ENCODE measurements around the gene ADAP1. TPM values are rescaled to one million over a fixed set of nuclear protein-coding genes. Genes with fewer than 3 reads are reported as not detected.

Gene ADAP1
- total RNA-seq, 3 donors from 2014 or later, result 7.5 to 15.5 (median 14.0) TPM

DNA sequence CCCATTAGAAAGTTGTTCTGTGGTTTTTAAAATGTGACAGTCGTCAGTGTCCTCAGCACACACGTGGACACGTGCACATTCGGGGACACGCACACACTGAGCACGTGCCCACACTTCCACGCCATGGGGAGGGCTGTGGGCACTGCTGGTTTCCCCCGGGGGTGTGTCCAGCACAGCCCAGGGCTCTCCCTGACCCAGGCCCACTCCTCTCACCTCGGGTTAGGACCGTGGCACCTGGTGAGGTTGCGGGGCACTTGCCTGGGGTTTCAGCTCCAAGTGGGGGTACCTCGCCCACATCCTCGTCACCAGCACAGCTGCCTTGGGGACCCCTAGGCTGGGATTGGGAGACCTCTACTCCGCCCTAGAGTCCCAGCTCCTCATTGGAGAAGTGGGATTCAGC lies 57.4 kb downstream of the ADAP1 start:
- Histone ChIP-seq H3K4me3 (no peak overlapping the region), H3K36me3 (peaks cover 7% of the 10 kb centered on the region), H3K27me3 (no peaks in the 10 kb centered on the region), H3K9me3 (no peaks in the 10 kb centered on the region), H3K4me1 (no peaks in the 10 kb centered on the region), H3K27ac (no peak overlapping the region)
- TF ChIP-seq POLR2AphosphoS5 (IDR thresholded peaks at IDR 0.05), result no peak
- no peak for TF ChIP-seq POLR2A (IDR thresholded peaks at IDR 0.05)
- TF ChIP-seq, protein P1, sequence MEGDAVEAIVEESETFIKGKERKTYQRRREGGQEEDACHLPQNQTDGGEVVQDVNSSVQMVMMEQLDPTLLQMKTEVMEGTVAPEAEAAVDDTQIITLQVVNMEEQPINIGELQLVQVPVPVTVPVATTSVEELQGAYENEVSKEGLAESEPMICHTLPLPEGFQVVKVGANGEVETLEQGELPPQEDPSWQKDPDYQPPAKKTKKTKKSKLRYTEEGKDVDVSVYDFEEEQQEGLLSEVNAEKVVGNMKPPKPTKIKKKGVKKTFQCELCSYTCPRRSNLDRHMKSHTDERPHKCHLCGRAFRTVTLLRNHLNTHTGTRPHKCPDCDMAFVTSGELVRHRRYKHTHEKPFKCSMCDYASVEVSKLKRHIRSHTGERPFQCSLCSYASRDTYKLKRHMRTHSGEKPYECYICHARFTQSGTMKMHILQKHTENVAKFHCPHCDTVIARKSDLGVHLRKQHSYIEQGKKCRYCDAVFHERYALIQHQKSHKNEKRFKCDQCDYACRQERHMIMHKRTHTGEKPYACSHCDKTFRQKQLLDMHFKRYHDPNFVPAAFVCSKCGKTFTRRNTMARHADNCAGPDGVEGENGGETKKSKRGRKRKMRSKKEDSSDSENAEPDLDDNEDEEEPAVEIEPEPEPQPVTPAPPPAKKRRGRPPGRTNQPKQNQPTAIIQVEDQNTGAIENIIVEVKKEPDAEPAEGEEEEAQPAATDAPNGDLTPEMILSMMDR (IDR thresholded peaks at IDR 0.05), result no peak
- no peak for DNase-seq (ENCODE audit: low spot score in 2 of 2)
- intact Hi-C loops (cut with DNase I; ENCODE audit: low total_unique reads), result no loop called here

DNA sequence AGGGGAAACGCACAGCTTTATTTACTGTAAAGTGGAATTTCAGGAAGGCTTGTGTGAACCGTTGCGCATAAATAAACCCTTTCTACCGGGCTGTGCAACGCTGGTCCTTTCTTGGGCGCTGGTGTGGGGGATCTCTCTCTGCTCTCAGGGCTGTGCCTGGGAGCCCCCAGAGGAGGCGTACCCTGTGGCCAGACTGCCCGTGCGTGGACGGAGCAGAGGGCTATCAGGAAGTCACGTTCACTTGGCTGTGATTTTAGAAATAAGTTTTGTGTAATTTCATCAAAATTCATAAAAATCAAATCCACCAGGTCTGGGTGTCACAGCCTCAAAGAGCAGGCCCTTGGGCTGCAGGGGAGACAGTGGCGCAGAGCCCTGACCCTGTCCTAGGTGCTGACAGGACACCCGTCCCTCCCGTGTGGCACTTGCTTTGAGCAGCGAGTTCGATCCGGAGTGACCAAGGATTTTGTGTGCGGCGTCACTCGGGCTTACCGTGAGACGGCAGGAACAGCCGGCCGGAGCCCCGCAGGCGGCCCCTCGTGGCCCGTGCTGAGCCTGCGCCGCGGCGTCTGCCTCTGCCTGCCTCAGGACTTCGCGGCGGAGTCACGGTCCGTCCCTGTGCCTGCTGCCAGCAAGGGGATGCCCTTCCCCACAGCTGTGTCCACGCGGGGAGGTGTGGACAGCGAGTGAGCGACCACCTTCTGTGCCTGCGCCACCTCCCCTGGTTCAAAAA lies 58.0 kb downstream of the ADAP1 start:
- Histone ChIP-seq H3K27ac (no peak overlapping the region), H3K4me1 (no peaks in the 10 kb centered on the region), H3K27me3 (no peaks in the 10 kb centered on the region), H3K4me3 (no peak overlapping the region), H3K36me3 (peaks cover 11% of the 10 kb centered on the region), H3K9me3 (no peaks in the 10 kb centered on the region)
- intact Hi-C loops (cut with DNase I; ENCODE audit: low total_unique reads), result no loop called here
- no peak for DNase-seq (ENCODE audit: low spot score in 2 of 2)
- TF ChIP-seq POLR2A (IDR thresholded peaks at IDR 0.05), result no peak
- no peak for TF ChIP-seq POLR2AphosphoS5 (IDR thresholded peaks at IDR 0.05)
- TF ChIP-seq, protein P1 (IDR thresholded peaks at IDR 0.05), result no peak

DNA sequence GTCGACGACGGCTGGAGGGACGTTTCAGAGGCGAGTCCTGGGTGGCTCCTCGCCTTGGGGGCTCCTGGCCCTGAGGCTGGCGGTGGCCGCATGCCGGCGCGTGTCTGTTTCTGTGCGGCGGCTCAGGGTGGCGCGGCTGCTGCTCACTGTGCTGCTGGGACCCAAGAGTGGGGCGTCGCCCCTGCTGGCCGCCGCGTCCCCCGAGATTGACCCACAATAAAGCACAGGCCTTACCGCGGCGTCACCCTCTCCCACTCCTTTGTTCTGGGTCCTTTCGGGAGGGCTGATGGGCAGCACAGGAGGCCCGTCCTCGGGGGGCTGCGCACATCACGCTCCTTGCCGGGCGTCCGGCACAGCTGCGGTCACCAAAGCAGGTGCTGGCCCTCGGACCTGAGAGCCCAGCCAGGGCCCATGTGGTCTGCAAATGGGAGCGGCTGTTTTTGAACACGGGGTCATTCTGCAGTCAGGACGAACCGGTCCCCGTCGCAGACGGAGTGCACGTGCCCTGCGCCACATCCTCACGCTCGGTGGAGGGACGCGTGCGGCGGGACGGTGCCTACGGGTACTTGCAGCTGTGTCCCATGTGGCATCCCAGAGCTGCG lies 58.9 kb downstream of the ADAP1 start:
- Histone ChIP-seq H3K4me1 (no peaks in the 10 kb centered on the region), H3K36me3 (peaks cover 11% of the 10 kb centered on the region), H3K9me3 (no peaks in the 10 kb centered on the region), H3K27ac (no peak overlapping the region), H3K4me3 (no peak overlapping the region), H3K27me3 (no peaks in the 10 kb centered on the region)
- intact Hi-C loops (cut with DNase I; ENCODE audit: low total_unique reads), result no loop called here
- no peak for DNase-seq (ENCODE audit: low spot score in 2 of 2)
- TF ChIP-seq POLR2A (IDR thresholded peaks at IDR 0.05), result no peak
- TF ChIP-seq, protein P1 (IDR thresholded peaks at IDR 0.05), result no peak
- TF ChIP-seq POLR2AphosphoS5 (IDR thresholded peaks at IDR 0.05), result no peak

DNA sequence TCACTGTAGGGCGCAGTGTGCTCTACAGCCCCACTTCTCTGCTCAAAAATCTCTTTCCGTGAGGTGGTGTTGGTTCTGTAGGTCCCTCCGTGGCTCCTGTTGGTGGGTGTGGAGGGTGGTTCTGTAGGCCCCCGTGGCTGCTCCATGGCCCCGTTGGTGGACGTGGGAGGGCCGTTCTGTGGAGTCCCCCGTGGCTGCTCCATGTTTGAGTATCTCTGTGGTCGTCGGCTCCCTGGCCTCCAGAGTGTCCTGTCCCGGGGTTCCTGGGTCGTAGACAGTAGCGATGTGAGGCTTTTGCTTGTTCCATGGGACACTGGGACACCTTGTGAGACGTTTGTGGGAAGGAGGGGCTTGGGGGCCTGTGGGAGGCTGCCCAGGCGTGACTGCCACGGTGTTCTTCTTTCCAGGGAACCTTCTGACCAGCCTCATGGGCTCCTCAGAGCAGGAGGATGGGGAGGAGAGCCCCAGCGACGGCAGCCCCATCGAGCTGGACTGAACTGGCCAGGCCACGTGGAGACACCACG lies 59.5 kb downstream of the ADAP1 start:
- intact Hi-C loops (cut with DNase I; ENCODE audit: low total_unique reads), result no loop called here
- H3K27me3 ChIP-seq, result no peaks in the 10 kb centered on the region
- TF ChIP-seq POLR2A (IDR thresholded peaks at IDR 0.05) (no peak), POLR2AphosphoS5 (IDR thresholded peaks at IDR 0.05) (no peak)
- TF ChIP-seq, protein P1 (IDR thresholded peaks at IDR 0.05), result no peak
- no peak overlapping the region for H3K27ac ChIP-seq
- H3K4me3 ChIP-seq, result no peak overlapping the region
- H3K4me1 ChIP-seq, result no peaks in the 10 kb centered on the region
- no peak for DNase-seq (ENCODE audit: low spot score in 2 of 2)
- H3K36me3 ChIP-seq, result peaks cover 11% of the 10 kb centered on the region
- H3K9me3 ChIP-seq, result no peaks in the 10 kb centered on the region

DNA sequence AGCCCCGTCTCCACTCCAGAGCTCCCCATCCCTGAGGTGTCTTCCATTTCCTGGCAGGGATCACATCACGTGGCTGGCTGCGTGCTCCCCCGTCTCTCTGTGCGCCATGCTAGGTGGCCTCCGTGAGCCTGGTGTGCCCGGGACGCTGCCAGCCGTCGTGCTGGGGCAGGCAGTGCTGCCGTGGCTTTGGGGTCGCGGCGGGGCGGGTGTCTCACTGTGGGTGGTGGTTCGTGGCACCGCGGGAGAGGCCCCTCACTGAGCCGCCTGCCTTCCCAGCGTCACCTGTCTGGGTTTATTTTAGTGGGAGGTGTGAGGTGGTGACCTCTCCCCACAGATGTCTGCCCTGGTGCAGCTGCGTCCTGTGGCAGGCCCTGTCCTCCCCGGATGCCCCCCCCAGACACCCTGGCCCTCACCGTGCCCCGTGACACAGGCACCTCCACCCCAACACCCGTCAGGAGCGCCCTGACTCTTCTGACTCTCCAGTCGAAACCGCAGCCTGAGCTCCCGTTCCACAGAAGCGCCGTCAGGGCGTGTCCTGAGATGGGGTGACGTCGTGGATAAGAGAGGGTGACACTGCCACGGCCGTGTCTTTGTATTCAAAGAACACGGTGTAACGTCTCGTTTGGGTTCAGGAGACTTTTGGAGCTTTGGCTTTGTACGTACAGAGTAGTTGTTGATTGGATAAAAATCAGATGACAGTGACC lies 60.2 kb downstream of the ADAP1 start:
- Histone ChIP-seq H3K4me3 (no peak overlapping the region), H3K36me3 (peaks cover 11% of the 10 kb centered on the region), H3K27ac (no peak overlapping the region), H3K4me1 (no peaks in the 10 kb centered on the region), H3K9me3 (no peaks in the 10 kb centered on the region), H3K27me3 (no peaks in the 10 kb centered on the region)
- DNase-seq (ENCODE audit: low spot score in 2 of 2), result no peak
- TF ChIP-seq POLR2AphosphoS5 (IDR thresholded peaks at IDR 0.05), result no peak
- TF ChIP-seq, protein P1 (IDR thresholded peaks at IDR 0.05), result no peak
- TF ChIP-seq POLR2A (IDR thresholded peaks at IDR 0.05), result no peak
- intact Hi-C loops (cut with DNase I; ENCODE audit: low total_unique reads), result no loop called here
